GM12891 (cell line): ENCODE results near the gene DNAAF3.

Experiments
- DNase-seq: peaks from one replicate; pipeline ENCODE4 v3.0.0; 2011; ENCODE audit warnings: low spot score; ENCODE audit not compliant: insufficient read length
- FAIRE-seq: peaks from 2 replicates; lab custom pipeline; 2011; peaks lifted over from hg19 to GRCh38; lab: Jason Lieb, UNC
- PAX5 ChIP-seq: IDR thresholded peaks from 2 replicates; pipeline ENCODE4 v1.6.1; 2011; ENCODE audit warnings: low read length, moderate library complexity, mild to moderate bottlenecking; ENCODE audit not compliant: insufficient read depth, severe bottlenecking
- POLR2A ChIP-seq: IDR thresholded peaks from 2 replicates; pipeline ENCODE4 v1.6.1; 2011; ENCODE audit warnings: low read depth, low read length, control low read depth
- POLR2AphosphoS5 ChIP-seq: IDR thresholded peaks from 2 replicates; pipeline ENCODE4 v1.6.1; 2011; ENCODE audit warnings: low read depth, low read length, control low read depth
- POU2F2 ChIP-seq: IDR thresholded peaks from 2 replicates; pipeline ENCODE4 v1.6.1; 2011; ENCODE audit warnings: low read depth, mild to moderate bottlenecking, control low read depth, low read length, moderate library complexity
- SPI1 ChIP-seq: IDR thresholded peaks from 2 replicates; pipeline ENCODE4 v1.6.1; 2011; ENCODE audit warnings: low read depth, low read length, control low read depth
- TAF1 ChIP-seq: IDR thresholded peaks from 2 replicates; pipeline ENCODE4 v1.6.1; 2011; ENCODE audit warnings: low read depth, low read length, control low read depth

The DNAAF3 gene

GRCh38 chr19:55116859-55117662 is 49.4 kb downstream of the DNAAF3 start, which contains the start of gene PPP1R12C:
Gene PPP1R12C (minus strand): TSS chr19:55117637. CDS start chr19:55117543, 94 bp downstream.
- DNase-seq (no peak), FAIRE-seq (no peak)
- TF ChIP-seq POLR2A (no peak), SPI1 (no peak), POLR2AphosphoS5 (no peak), POU2F2 (no peak), PAX5 (no peak), TAF1 (no peak)

- peak; percentile 89 for FAIRE-seq
Measured at GRCh38 chr19:55116232-55116858, 50.1 kb downstream of the DNAAF3 start.

GRCh38 chr19:55115446-55116065 is 50.9 kb downstream of the DNAAF3 start:
- TF ChIP-seq POLR2AphosphoS5 (no peak), PAX5 (no peak), POLR2A (no peak), POU2F2 (no peak), SPI1 (no peak), TAF1 (no peak)
- DNase-seq = no peak
- FAIRE-seq = no peak

More at GRCh38 chr19:55116232-55116858, 50.1 kb downstream of the DNAAF3 start:
- DNase-seq = peak; percentile 63
- TF ChIP-seq SPI1 = peak; percentile 77
- TF ChIP-seq PAX5 = no peak
- TF ChIP-seq POLR2AphosphoS5 = no peak

GRCh38 chr19:55114566-55115145 is 51.8 kb downstream of the DNAAF3 start:
- no peak for TF ChIP-seq POLR2A
- TF ChIP-seq TAF1 = no peak
- no peak for TF ChIP-seq SPI1
- TF ChIP-seq PAX5 = no peak
- no peak for FAIRE-seq

GRCh38 chr19:55113570-55114039 is 52.8 kb downstream of the DNAAF3 start:
- no peak for FAIRE-seq
- DNase-seq = no peak
- TF ChIP-seq POLR2A (no peak), POU2F2 (no peak), PAX5 (no peak), POLR2AphosphoS5 (no peak), TAF1 (no peak), SPI1 (no peak)

More at GRCh38 chr19:55114566-55115145, 51.8 kb downstream of the DNAAF3 start:
- DNase-seq = no peak

GRCh38 chr19:55112777-55113569 is 53.4 kb downstream of the DNAAF3 start:
- DNase-seq = no peak
- TF ChIP-seq POLR2A = no peak
- peak; percentile 44; the same call in 1 of the 2 replicates for TF ChIP-seq SPI1
- TF ChIP-seq PAX5 = no peak

GRCh38 chr19:55112246-55112776 is 54.1 kb downstream of the DNAAF3 start:
- FAIRE-seq (no peak), DNase-seq (no peak)
- no peak for TF ChIP-seq PAX5
- TF ChIP-seq POLR2A = no peak
- TF ChIP-seq TAF1 = no peak
- no peak for TF ChIP-seq POLR2AphosphoS5
- no peak for TF ChIP-seq SPI1
- TF ChIP-seq POU2F2 = no peak

More at GRCh38 chr19:55112777-55113569, 53.4 kb downstream of the DNAAF3 start:
- peak; percentile 38 for FAIRE-seq

- DNase-seq = no peak
- TF ChIP-seq PAX5 (no peak), POLR2A (no peak), SPI1 (no peak), POU2F2 (no peak), POLR2AphosphoS5 (no peak), TAF1 (no peak)
- no peak for FAIRE-seq
Measured at GRCh38 chr19:55111238-55111831, 55.1 kb downstream of the DNAAF3 start.
